Spleen (tissue), 11 donors: ENCODE measurements around the gene ROR1. TPM values are rescaled to one million over a fixed set of nuclear protein-coding genes. Genes with fewer than 3 reads are reported as not detected.

Experiments
- DNase-seq: peaks from one replicate; pipeline ENCODE4 v3.0.0-alpha.2; 2020
- H3K27ac ChIP-seq, 8 donors: fragments of 200-600 bp; sonication (generic) in 7 of 8; 1 replicate in 4 of 8; 2 replicates in 4 of 8; pipeline versions ENCODE4 v1.5.0 to v1.8.0; 2016 to 2021; ENCODE audit warnings: inconsistent platforms in 4 of 8, mild to moderate bottlenecking in 4 of 8, moderate library complexity in 1 of 8
- H3K27me3 ChIP-seq, 7 donors: fragments of 200-600 bp; sonication (generic) in 6 of 7; replicated peaks in 1 of 7; 1 replicate in 4 of 7; 2 replicates in 3 of 7; pipeline versions ENCODE4 v1.5.0 to v1.8.0; 2016 to 2021; ENCODE audit warnings: inconsistent platforms in 3 of 7, mild to moderate bottlenecking in 1 of 7
- H3K36me3 ChIP-seq, 6 donors: fragments of 200-600 bp; sonication (generic) in 5 of 6; 1 replicate in 4 of 6; 2 replicates in 2 of 6; pipeline versions ENCODE4 v1.5.0 to v1.8.0; 2016 to 2021; ENCODE audit warnings: inconsistent platforms in 2 of 6
- H3K4me1 ChIP-seq, 6 donors: fragments of 200-600 bp; sonication (generic) in 5 of 6; 1 replicate in 3 of 6; 2 replicates in 3 of 6; pipeline versions ENCODE4 v1.5.0 to v1.8.0; 2016 to 2021; ENCODE audit warnings: inconsistent platforms in 3 of 6
- H3K4me3 ChIP-seq, 8 donors: fragments of 200-600 bp; sonication (generic) in 7 of 8; 1 replicate in 4 of 8; 2 replicates in 4 of 8; pipeline versions ENCODE4 v1.5.0 to v1.8.0; 2016 to 2021; ENCODE audit warnings: inconsistent platforms in 4 of 8, mild to moderate bottlenecking in 4 of 8, moderate library complexity in 2 of 8
- H3K9me3 ChIP-seq, 8 donors: fragments of 200-600 bp; sonication (generic) in 7 of 8; 1 replicate in 4 of 8; 2 replicates in 4 of 8; pipeline versions ENCODE4 v1.5.0 to v1.8.0; 2016 to 2021; ENCODE audit warnings: inconsistent platforms in 4 of 8
- POLR2A ChIP-seq, 3 donors: fragments of 450-650 bp; IDR thresholded peaks; one replicate each; pipeline ENCODE4 v1.5.1; 2017; ENCODE audit warnings: antibody characterized with exemption in 3 of 3, mild to moderate bottlenecking in 1 of 3
- POLR2AphosphoS5 ChIP-seq, 3 donors: sonication (generic); formaldehyde crosslinking; IDR thresholded peaks; one replicate each; pipeline ENCODE4 v1.5.1; 2017; ENCODE audit warnings: antibody characterized with exemption in 3 of 3
- WGBS, 5 donors: extraction: QIAGEN DNeasy Blood & Tissue Kit in 3 of 5; methylation state at CpG; one replicate each; pipeline versions ENCODE4 v1.1.5 to v1.1.7; 2013 to 2018; 5-methylcytosine and 5-hydroxymethylcytosine counted together
- intact Hi-C: fragments of 100-400 bp; cut with DNase I; formaldehyde crosslinking; loops from one replicate; pipeline ENCODE4 v1.15.0; 2023; ENCODE audit warnings: low total_unique reads
- polyA plus RNA-seq, 3 donors: library from polyadenylated mRNA; stranded (reverse); fragments of 200-250 nt; gene quantifications; one replicate each; pipeline ENCODE4 v1.2.1, GENCODE V29; 2013
- total RNA-seq, 7 donors: library from RNA; depleted of rRNA in 3 of 7; stranded (reverse); fragments of >200 nt in 3 of 7; fragmentation: NEBNext Ultra II Directional in 4 of 7; extraction: Animal tissue kit (Norgen Biotek cat#: 25700) in 4 of 7; gene quantifications; one replicate each; pipeline versions ENCODE4 v1.1.0 to v1.2.1, GENCODE V29; 2016 to 2021
- TF ChIP-seq, protein P1 (sequence below), 11 experiments: fragments of 200-600 bp in 7 of 11; fragments of 450-650 bp in 4 of 11; sonication (generic) in 4 of 11; IDR thresholded peaks in 8 of 11; conservative IDR thresholded peaks in 3 of 11; 1 replicate in 7 of 11; 2 replicates in 4 of 11; pipeline versions ENCODE4 v1.4.0 to v1.8.0; 2016 to 2021; ENCODE audit warnings: antibody characterized with exemption in 11 of 11, inconsistent platforms in 4 of 11, mild to moderate bottlenecking in 1 of 11
- donor health status: healthy with polysubstance abuse.
- donor health status: DM: no; HTN: no; CAD: no; lungs with moderate emphysema.
- donor health status: DM: no; HTN: no; CAD: no.
- donor health status: Bipolar disorder and iron deficiency.
- donor health status: healthy.
- donor health status: DM: no; HTN: no; CAD: no.
- donor health status: DM: yes; HTN: yes; CAD: no.

ROR1 gene
- total and polyA plus RNA-seq, 10 donors, result 0.43 to 12.3 (median 6.4) TPM

DNA sequence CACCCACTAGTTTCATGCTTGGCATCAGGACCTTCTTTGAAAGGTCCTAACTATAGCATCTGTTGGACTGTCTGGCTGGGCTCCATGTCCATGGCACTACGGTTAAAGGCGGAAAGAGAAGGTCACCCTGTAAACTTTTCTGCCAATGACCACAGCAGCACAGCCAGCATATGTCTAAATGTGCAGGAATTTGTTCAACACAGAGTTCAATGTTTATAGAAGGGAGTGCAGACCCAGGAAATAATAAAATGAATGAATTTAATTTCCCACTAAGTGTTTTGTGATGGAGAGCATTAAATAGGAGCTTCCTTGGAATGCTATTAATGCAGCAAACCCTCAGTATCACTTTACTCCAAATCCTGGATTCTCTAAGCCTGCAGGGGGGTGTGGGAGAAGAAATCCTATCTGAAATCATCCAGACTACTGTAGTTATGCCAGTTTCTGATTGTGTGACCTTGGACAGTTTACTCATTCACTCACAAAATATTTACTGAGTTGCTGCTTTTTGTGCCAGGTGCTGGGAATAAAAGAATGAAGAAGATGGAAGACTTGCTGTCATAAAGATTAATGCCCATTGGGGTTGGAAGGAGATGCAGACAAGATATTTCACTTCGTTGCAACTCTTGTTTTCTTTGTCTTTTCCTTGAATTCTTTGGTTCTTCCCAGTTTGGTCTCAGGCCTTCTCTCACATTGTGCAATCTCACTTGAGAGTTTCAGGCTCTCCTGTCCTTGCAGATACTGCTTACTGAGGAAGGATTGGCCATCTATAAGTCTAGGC lies 195.0 kb downstream of the ROR1 start:
- H3K36me3 ChIP-seq, result no peaks in the 10 kb centered on the region
- no peaks in the 10 kb centered on the region for H3K9me3 ChIP-seq
- no peak for TF ChIP-seq POLR2A (IDR thresholded peaks at IDR 0.05)
- TF ChIP-seq, protein P1, sequence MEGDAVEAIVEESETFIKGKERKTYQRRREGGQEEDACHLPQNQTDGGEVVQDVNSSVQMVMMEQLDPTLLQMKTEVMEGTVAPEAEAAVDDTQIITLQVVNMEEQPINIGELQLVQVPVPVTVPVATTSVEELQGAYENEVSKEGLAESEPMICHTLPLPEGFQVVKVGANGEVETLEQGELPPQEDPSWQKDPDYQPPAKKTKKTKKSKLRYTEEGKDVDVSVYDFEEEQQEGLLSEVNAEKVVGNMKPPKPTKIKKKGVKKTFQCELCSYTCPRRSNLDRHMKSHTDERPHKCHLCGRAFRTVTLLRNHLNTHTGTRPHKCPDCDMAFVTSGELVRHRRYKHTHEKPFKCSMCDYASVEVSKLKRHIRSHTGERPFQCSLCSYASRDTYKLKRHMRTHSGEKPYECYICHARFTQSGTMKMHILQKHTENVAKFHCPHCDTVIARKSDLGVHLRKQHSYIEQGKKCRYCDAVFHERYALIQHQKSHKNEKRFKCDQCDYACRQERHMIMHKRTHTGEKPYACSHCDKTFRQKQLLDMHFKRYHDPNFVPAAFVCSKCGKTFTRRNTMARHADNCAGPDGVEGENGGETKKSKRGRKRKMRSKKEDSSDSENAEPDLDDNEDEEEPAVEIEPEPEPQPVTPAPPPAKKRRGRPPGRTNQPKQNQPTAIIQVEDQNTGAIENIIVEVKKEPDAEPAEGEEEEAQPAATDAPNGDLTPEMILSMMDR (IDR thresholded peaks at IDR 0.05 in 8 of 11, conservative IDR thresholded peaks at IDR 0.05 in 3 of 11), result no peak
- TF ChIP-seq POLR2AphosphoS5 (IDR thresholded peaks at IDR 0.05), result no peak
- DNase-seq, result no peak
- H3K27me3 ChIP-seq, result no peaks in the 10 kb centered on the region
- H3K27ac ChIP-seq, result no peak overlapping the region
- H3K4me1 ChIP-seq, result no peaks in the 10 kb centered on the region
- 50 to 81% (median 69%) methylated on average over 3 of the region's 3 CpGs for WGBS, 5 donors
- intact Hi-C loops, result no loop called here
- no peak overlapping the region for H3K4me3 ChIP-seq

DNA sequence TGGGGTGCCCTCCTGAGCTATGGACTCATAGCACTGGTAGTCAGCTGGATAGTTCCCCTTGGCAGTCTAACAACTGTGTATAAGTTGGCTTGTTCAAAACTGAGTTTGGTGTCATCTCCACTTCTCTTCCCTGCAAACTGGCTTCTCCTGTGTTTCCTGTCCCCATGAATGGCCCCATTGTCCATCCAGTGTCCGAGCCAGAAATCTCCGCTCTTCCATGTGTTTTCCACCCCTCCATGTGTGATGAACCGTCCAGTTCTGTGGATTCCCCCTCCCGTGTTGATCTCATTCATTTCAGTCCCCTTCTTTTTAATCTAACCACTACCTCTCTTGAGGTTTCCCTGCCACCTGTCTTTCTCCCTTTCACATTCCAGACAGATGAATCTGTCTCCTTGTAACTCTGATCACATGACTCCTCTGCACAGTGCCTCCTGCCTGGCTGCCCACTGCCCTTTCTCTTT lies 195.7 kb downstream of the ROR1 start:
- no peaks in the 10 kb centered on the region for H3K9me3 ChIP-seq
- no peak for DNase-seq
- 81 to 91% (median 84%) methylated on average over 4 of the region's 4 CpGs for WGBS, 5 donors
- TF ChIP-seq POLR2AphosphoS5 (IDR thresholded peaks at IDR 0.05), result no peak
- TF ChIP-seq POLR2A (IDR thresholded peaks at IDR 0.05), result no peak
- TF ChIP-seq, protein P1 (IDR thresholded peaks at IDR 0.05 in 8 of 11, conservative IDR thresholded peaks at IDR 0.05 in 3 of 11), result no peak
- H3K27ac ChIP-seq, result no peak overlapping the region
- H3K4me3 ChIP-seq, result no peak overlapping the region
- H3K36me3 ChIP-seq, result no peaks in the 10 kb centered on the region
- H3K27me3 ChIP-seq, result no peaks in the 10 kb centered on the region
- no peaks in the 10 kb centered on the region for H3K4me1 ChIP-seq
- intact Hi-C loops, result no loop called here

DNA sequence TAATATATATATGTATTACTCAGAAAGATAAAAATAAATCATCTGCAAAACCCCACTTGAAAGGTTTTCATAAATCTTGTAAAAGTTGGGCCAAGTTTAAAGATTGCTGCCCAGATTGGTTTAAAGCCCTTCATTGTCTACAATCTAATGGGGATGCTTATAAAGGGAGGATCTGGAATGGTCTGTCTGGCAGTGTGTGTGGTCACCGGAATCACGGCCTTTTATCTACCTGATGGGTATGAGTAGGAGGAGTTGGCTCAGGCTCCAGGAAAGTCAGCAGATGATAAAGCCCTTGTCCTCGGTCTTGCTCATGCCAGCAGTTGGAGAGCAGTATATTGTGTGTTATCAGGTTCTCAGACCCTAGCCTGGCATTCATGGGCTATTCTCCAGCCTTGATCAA lies 197.7 kb downstream of the ROR1 start:
- no peak overlapping the region for H3K27ac ChIP-seq
- H3K4me1 ChIP-seq, result no peaks in the 10 kb centered on the region
- H3K9me3 ChIP-seq, result no peaks in the 10 kb centered on the region

DNA sequence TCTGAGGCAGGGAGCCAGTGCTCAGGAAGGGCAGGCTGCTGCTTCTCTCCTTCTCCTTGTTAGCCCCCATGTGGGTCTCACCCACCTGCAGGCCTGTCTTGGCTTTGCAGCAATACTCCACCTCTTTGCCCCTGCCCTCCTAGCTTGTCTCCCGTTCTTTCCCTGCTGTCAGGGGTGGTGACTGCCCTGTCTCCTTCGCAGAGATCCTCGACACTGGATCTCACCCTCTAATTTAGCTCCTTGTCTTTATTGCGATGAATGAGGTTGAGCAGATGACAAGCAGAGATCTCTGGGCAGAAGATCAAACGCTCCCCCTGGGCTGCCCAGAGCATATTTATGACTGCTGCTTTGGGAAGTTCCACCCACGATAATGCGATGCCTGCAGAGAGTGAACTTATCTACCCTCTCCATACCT lies 199.2 kb downstream of the ROR1 start:
- no peak overlapping the region for H3K27ac ChIP-seq
- no peaks in the 10 kb centered on the region for H3K4me1 ChIP-seq
- H3K9me3 ChIP-seq, result no peaks in the 10 kb centered on the region
- intact Hi-C loops, result no loop called here
- TF ChIP-seq, protein P1 (IDR thresholded peaks at IDR 0.05 in 8 of 11, conservative IDR thresholded peaks at IDR 0.05 in 3 of 11), result no peak
- 75 to 93% (median 90%) methylated on average over 7 of the region's 7 CpGs for WGBS, 5 donors
- H3K36me3 ChIP-seq, result no peaks in the 10 kb centered on the region
- no peak for DNase-seq
- H3K27me3 ChIP-seq, result no peaks in the 10 kb centered on the region
- H3K4me3 ChIP-seq, result no peak overlapping the region

More for the DNA sequence above, 197.7 kb downstream of the ROR1 start:
- Histone ChIP-seq H3K4me3 (no peak overlapping the region), H3K36me3 (no peaks in the 10 kb centered on the region), H3K27me3 (no peaks in the 10 kb centered on the region)
- no peak for DNase-seq
- TF ChIP-seq POLR2A (IDR thresholded peaks at IDR 0.05) (no peak), POLR2AphosphoS5 (IDR thresholded peaks at IDR 0.05) (no peak)
- TF ChIP-seq, protein P1 (IDR thresholded peaks at IDR 0.05 in 8 of 11, conservative IDR thresholded peaks at IDR 0.05 in 3 of 11), result no peak
- intact Hi-C loops, result no loop called here
- WGBS, 5 donors, result 65 to 87% (median 81%) methylated on average over 3 of the region's 3 CpGs
